ENCODE results near the gene NOP53. TPM values are rescaled to one million over a fixed set of nuclear protein-coding genes. Genes with fewer than 3 reads are reported as not detected.

NOP53 gene
- total and polyA plus RNA-seq, 2 of the 13 experiments (the other 11 are each of a cell fraction or from before 2014, with no cell fraction given), result 53.9 to 141 TPM

GRCh38 chr19:47701717-47702552 lies 43.4 kb upstream of the NOP53 start:
- H3K27ac ChIP-seq (ENCODE audit: extremely low read length, insufficient read depth, low read length), result no peak overlapping the region
- ChIA-PET CTCF (ENCODE audit: low intra/inter-chr PET ratio, low total read pairs) (no interaction called here), POLR2A (no interaction called here)
- H3K27me3 ChIP-seq (ENCODE audit: control insufficient read depth in 1 of 2, insufficient read depth in 2 of 2, low read length in 2 of 2), result no peaks in the 10 kb centered on the region
- H3K9me3 ChIP-seq (ENCODE audit: low read length), result no peaks in the 10 kb centered on the region
- no peak overlapping the region for H3K4me2 ChIP-seq (ENCODE audit: low read depth, low read length)
- DNase-seq (ENCODE audit: low spot score) (no peak), FAIRE-seq (no peak), ATAC-seq (no peak)
- H3K4me3 ChIP-seq (replicated peaks in 1 of 3; ENCODE audit: insufficient read depth in 1 of 3, low read depth in 2 of 3, low read length in 3 of 3), result no peak overlapping the region
- intact Hi-C loops (cut with micrococcal nuclease; ENCODE audit: unreplicated experiment) (no loop called here), in situ Hi-C loops (cut with HindIII; ENCODE audit: extremely low pct_ligation_motif_present, low pct_unique_long_range_greater_than_20kb) (loop anchor here (5.0 kb wide), 1 partner anchor 40 kb away; no protein-coding TSS in a partner anchor)
- no peak overlapping the region for H3K9ac ChIP-seq (ENCODE audit: insufficient read depth, low read depth, low read length)
- H2AFZ ChIP-seq (ENCODE audit: low read length), result no peak overlapping the region
- 97% methylated on average over 39 of the region's 91 CpGs for WGBS (ENCODE audit: low lambda C conversion rate)
- no peaks in the 10 kb centered on the region for H3K79me2 ChIP-seq (ENCODE audit: insufficient read depth, low read length)
- TF ChIP-seq, protein P1, sequence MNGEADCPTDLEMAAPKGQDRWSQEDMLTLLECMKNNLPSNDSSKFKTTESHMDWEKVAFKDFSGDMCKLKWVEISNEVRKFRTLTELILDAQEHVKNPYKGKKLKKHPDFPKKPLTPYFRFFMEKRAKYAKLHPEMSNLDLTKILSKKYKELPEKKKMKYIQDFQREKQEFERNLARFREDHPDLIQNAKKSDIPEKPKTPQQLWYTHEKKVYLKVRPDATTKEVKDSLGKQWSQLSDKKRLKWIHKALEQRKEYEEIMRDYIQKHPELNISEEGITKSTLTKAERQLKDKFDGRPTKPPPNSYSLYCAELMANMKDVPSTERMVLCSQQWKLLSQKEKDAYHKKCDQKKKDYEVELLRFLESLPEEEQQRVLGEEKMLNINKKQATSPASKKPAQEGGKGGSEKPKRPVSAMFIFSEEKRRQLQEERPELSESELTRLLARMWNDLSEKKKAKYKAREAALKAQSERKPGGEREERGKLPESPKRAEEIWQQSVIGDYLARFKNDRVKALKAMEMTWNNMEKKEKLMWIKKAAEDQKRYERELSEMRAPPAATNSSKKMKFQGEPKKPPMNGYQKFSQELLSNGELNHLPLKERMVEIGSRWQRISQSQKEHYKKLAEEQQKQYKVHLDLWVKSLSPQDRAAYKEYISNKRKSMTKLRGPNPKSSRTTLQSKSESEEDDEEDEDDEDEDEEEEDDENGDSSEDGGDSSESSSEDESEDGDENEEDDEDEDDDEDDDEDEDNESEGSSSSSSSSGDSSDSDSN (CRISPR knock-in tag; IDR thresholded peaks at IDR 0.05), result no peak
- TF ChIP-seq ZNF644 (CRISPR knock-in tag; IDR thresholded peaks at IDR 0.05; ENCODE audit: low read depth) (no peak), ZNF614 (CRISPR knock-in tag; IDR thresholded peaks at IDR 0.05; ENCODE audit: borderline replicate concordance) (no peak), AGO2 (optimal IDR thresholded peaks at IDR 0.05; ENCODE audit: low read depth, low read length) (peak; percentile 63), ZNF782 (CRISPR knock-in tag; IDR thresholded peaks at IDR 0.05; ENCODE audit: borderline replicate concordance) (no peak), ZNF879 (CRISPR knock-in tag; IDR thresholded peaks at IDR 0.05) (no peak)
- TF ChIP-seq, protein P2, sequence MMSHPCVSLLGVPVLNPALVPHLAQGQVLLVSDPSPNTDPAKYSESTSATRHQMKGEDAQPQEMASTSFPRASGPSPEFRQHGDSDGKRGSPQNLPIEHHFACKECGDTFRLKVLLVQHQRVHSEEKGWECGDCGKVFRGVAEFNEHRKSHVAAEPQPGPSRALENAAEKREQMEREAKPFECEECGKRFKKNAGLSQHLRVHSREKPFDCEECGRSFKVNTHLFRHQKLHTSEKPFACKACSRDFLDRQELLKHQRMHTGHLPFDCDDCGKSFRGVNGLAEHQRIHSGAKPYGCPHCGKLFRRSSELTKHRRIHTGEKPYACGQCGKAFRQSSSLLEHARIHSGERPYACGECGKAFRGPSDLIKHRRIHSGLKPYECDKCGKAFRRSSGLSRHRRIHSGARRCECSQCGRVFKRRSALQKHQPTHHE (CRISPR knock-in tag; IDR thresholded peaks at IDR 0.05; ENCODE audit: borderline replicate concordance), result no peak
- no peaks in the 10 kb centered on the region for H4K20me1 ChIP-seq (ENCODE audit: insufficient read depth, low read length)
- H3K4me1 ChIP-seq (ENCODE audit: insufficient read depth, low read length), result peaks cover 4% of the 10 kb centered on the region; the same call in 1 of the 2 replicates
- peaks cover 1 to 5% of the 10 kb centered on the region in 2 experiments; a peak in 2 of 5 replicates for H3K36me3 ChIP-seq (replicated peaks in 1 of 2; ENCODE audit: control insufficient read depth in 1 of 2, insufficient read depth in 2 of 2, low read length in 2 of 2)
- BruUV-seq (replicated peaks), result no TSS peak
